ENCODE results near the gene BAG5.

Gene BAG5

GRCh38 chr14:103507751-103508150, 54.7 kb downstream of the BAG5 start:
- DNase-seq: no peak
